HG03565 (cell line): ENCODE data around the gene ZDHHC13.
"Not testable (repeated sequence)": the region's sequence is repeated elsewhere in the genome, so short reads cannot be mapped to it uniquely, and the experiment has no call there.

Source experiments
- ATAC-seq: cut with Tn5 transposase; IDR thresholded peaks from one replicate; pipeline ENCODE4 v1.9.1; 2021; ENCODE audit warnings: mild to moderate bottlenecking, moderate library complexity; ENCODE audit not compliant: unreplicated experiment

The ZDHHC13 gene

DNA sequence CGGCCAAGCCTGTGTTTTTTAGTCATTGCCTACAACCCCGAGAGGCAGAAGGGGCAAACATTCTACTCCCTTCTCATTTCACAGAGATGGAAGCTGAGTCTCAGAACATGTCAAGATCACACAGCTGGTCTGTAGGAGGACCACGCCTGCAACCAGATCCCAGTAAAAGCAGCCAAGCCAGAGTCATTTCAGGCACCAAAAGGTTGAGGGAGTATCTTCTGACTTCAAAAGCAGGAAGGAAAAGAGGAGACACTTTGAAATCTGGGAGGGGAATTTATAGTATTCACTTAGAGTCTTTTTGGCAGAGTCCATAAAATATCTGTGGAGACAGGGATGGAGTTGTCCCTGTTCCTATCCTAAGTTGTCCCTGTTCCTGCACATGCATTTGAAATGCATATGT lies 17.9 kb upstream of the ZDHHC13 start:
- ATAC-seq: no peak

- no peak for ATAC-seq
These were observed 16.1 kb upstream of the ZDHHC13 start for GRCh38 chr11:19100885-19101284.

DNA sequence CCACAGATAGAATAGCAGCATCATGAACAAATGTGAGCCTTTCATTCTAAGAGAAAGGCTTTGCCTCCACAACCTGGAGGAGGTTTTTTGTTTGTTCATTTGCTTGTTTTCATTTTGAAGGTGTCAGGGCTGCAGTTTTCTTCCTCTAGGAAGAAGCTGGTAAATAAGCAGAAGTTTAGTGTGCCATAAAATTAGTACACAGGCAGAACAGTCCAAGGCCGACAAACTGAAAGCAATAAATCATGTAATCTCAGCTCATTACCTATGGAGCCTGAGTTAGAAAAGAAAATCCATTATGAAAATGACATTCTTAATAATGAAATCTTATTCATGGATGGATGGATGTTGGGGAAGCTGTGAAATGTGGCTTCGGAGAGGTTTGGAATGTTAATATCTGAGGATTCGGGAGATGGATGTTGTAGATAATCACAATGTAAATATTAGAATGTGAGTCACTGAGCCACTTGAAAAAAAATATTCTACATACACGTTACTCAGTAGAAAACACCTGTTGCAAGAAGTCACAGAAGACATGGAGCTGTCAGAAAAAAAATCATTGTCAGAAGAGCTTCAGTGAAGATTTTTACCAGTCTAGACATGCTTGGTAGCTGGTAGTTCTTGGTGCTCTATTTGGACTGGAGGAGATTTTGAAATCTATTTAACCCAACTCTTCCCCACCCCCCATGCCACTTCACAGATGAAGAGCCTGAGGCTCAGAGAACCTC lies 15.0 kb upstream of the ZDHHC13 start:
- ATAC-seq: no peak

DNA sequence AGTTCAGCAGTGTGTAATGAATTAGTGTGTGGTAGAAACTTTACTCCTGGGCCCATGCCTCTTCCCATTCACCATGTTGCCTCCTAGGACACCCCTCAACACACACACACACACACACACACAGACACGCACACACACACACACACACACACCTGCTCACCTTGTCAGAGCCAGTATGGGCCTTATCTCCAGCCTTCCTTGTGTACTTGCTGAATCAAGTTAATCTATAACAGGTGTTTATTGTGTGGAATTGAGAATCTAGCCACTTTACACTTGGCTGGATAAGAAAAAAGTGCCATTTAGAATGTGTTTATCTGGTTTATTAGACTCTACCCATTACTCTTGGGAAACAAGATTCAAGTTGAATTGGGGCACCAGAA lies 14.5 kb upstream of the ZDHHC13 start:
- no peak for ATAC-seq

DNA sequence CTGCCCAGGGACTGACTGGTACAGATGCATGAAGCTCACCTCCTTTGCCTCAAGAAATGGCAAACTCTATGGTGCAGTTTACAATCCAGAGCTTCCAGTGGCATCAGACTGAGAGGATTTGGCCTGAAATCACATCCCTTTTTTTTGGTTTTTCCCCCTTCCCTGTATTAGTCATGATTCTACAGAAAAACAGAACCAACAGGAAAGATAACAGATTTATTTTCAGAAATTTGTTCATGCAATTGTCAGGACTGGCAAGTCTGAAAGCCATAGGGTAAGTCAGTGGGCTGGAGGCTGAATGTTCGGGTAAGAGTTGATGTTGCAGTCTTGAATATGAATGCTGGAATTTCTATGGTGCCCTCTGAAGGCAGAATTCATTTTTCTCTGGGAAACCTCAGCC lies 12.0 kb upstream of the ZDHHC13 start:
- no peak for ATAC-seq

- ATAC-seq: no peak
These were observed 9.8 kb upstream of the ZDHHC13 start for GRCh38 chr11:19107125-19107524.

DNA sequence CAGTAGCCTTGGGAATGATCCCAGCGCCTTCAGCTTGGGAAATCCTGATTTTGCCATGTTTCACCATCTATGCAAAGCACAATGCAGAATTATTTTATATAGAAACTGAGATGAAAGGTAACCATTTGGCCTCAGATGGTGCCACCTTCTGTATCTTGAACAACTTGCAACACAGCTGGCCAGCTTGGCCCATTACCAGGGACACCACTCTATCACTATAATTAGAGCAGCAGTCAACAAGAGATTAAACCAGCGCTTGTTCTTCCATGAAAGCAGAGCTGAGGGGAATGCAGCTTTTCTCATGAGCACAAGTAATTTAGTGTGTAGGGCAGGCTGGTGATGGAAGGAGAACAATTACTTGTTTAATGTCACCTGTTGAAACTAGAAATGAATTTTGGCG lies 6.7 kb upstream of the ZDHHC13 start:
- no peak for ATAC-seq

- ATAC-seq: no peak
These were observed 5.2 kb upstream of the ZDHHC13 start for GRCh38 chr11:19111809-19112208.

- no peak for ATAC-seq
These were observed 545 bp upstream of the ZDHHC13 start for GRCh38 chr11:19116276-19116970.

DNA sequence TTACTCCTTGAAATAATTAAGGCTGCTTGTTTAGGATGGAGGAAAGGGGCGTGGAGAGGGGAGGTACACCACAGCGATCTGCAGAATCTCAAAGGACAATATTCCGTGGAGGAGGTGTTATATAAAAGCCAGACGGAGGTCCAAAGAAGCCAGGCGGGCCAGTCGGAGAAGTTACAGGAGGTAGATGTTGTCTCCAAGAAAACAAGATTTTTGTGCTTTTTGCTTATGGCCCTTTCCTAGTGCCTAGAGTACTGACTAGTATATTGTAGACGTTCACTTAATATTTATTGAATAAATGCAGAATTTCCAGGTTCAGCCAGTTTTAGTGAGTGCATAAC lies 761 bp downstream of the ZDHHC13 start:
- ATAC-seq: no peak

GRCh38 chr11:19121646-19122045 lies 4.7 kb downstream of the ZDHHC13 start:
- ATAC-seq: no peak

DNA sequence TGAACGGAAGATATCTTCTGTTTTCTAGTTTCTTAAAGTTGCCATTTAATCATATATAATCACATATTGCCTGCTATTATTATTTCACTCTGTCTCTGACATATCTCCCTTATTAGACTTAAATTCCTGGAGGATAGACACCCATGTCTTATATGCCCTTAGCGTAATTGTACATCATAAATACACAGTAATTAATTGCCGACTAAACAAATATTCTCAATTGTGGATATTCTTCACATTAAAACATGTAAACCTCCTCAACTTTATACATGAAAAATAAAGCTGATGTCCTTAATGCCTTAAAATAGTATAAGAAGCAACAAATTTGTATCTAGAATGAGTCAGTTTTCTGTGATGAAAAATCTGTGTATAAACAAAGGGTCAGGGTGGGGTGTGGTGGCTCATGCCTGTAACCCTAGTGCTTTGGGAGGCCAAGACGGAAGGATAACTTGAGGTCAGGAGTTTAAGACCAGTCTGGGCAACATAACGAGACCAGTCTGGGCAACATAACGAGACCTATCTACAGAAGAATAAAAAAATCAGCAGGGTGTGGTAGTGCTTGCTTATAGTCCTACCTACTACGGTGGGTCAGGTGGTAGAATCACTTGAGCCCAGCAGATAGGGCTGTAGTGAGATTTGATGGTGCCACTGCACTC lies 6.1 kb downstream of the ZDHHC13 start:
- no peak for ATAC-seq

GRCh38 chr11:19126562-19127325 lies 9.8 kb downstream of the ZDHHC13 start:
- not testable (repeated sequence) for ATAC-seq

DNA sequence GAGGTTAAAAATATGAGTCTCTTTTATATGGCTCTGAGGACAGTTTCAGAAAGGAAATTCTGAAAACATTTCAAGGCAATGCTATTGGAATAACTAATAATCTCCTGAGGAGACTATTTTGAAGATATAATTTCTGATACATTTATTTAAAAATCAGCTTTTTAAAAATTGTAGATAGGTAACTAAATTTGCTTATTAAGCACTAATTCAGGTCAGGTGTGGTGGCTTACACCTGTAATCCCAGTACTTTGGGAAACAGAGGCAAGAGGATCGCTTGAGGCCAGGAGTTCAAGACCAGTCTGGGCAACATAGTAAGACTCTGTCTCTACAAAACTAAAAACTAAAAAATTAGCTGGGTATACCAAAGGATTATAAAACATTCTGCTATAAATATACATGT lies 17.0 kb downstream of the ZDHHC13 start:
- ATAC-seq: no peak

DNA sequence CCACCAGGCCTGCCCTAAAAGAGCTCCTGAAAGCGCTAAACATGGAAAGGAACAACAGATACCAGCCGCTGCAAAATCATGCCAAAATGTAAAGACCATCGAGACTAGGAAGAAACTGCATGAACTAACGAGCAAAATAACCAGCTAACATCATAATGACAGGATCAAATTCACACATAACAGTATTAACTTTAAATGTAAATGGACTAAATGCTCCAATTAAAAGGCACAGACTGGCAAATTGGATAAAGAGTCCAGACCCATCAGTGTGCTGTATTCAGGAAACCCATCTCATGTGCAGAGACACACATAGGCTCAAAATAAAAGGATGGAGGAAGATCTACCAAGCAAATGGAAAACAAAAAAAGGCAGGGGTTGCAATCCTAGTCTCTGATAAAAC lies 19.9 kb downstream of the ZDHHC13 start:
- ATAC-seq: not testable (repeated sequence)

DNA sequence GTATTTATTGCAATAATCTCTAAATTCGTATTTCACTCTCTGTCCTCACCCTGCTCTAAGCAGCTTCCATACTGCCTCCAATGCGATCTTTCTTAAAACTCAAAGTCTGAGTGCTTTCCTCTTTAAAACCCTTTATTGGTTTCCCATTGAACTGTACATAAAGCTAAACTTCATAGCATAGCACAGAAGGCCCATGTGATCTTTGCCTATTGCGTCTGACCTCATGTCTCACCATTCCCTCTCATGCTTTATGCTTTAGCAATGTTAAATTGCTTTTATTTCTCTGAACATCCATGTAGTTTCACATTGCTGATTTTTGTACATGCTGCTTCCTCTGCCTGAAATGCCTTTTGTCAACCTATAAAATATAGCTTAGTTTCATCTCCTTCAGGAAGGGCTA lies 28.4 kb downstream of the ZDHHC13 start:
- ATAC-seq: no peak

- ATAC-seq: no peak
These were observed 39.9 kb downstream of the ZDHHC13 start for GRCh38 chr11:19156892-19157291.

- no peak for ATAC-seq
These were observed 43.9 kb downstream of the ZDHHC13 start for GRCh38 chr11:19160847-19161246.

DNA sequence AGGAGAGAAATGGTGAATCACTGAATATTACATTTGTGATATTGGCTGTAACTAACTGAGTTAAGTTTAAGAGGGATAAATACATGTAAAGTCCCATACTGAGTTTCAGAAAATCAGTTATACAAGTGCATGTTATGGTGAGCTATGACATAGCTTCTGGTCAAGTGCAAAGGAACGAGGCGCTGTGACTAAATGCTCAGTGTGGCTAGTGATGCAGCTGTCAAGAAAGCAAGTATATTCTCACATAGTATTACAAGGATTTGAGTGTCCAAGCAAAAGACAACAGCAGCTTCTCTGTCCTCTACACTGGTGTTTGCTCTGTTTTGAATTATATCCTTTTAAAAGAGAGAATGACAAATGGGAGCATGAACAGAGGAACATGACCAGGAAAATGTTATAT lies 44.7 kb downstream of the ZDHHC13 start:
- no peak for ATAC-seq

GRCh38 chr11:19162951-19163505 lies 46.1 kb downstream of the ZDHHC13 start:
- ATAC-seq: no peak

DNA sequence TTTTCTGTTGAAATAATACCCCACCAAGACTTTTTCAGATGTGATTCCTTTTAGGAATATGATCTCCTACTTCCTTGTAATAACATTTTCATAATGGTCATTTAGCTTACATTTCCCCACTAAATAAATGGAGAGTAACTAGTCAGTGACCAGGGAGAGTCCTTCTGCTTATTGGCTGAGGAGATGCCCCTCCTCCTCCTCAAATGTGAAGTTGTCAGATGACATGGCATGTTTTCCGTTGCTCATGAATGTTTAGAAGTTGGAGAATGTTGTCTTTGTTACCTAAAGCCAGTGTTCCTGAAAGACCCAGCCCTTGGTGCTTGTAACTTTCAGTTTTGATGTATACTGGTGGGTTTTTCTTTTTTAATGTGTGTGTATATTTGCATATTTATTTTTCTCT lies 46.6 kb downstream of the ZDHHC13 start:
- ATAC-seq: no peak
